Measurements from ENCODE around the gene SLC38A3. TPM values are rescaled to one million over a fixed set of nuclear protein-coding genes. Genes with fewer than 3 reads are reported as not detected.

Gene SLC38A3
- total and polyA plus RNA-seq, 2 of the 8 experiments (the other 6 are each of a cell fraction or from before 2014, with no cell fraction given), result 1.2 to 3.7 TPM

- Histone ChIP-seq H3K9me3 (ENCODE audit: insufficient read depth in 2 of 2, low read depth in 1 of 2, low read length in 1 of 2) (no peaks in the 10 kb centered on the region), H4K8ac (ENCODE audit: extremely low read depth, insufficient read depth, low read length) (no peak overlapping the region), H3K4me3 (ENCODE audit: extremely low read depth in 1 of 4, insufficient read depth in 2 of 4, low read depth in 3 of 4, low read length in 4 of 4) (no peak overlapping the region), H3K27me3 (replicated peaks in 1 of 4; ENCODE audit: control insufficient read depth in 3 of 4, extremely low read depth in 1 of 4, insufficient read depth in 3 of 4, low read length in 3 of 4) (no peaks in the 10 kb centered on the region; a peak in 1 of 7 replicates), H3K23me2 (ENCODE audit: low read depth, low read length) (no peaks in the 10 kb centered on the region), H3K56ac (replicated peaks; ENCODE audit: insufficient read length, low read depth, low read length) (no peak overlapping the region), H2BK20ac (ENCODE audit: low read length) (no peak overlapping the region), H3K9ac (replicated peaks in 1 of 4; ENCODE audit: extremely low read depth in 1 of 4, low read depth in 3 of 4, low read length in 3 of 4) (no peak overlapping the region), H2BK15ac (ENCODE audit: low read length) (no peak overlapping the region), H3K14ac (ENCODE audit: insufficient read length) (no peak overlapping the region), H2BK12ac (ENCODE audit: low read depth, low read length) (0 out of 2 replicates have a peak overlapping the region, but pooled peaks have one; percentile 17), H3K79me2 (ENCODE audit: control insufficient read depth in 1 of 2, insufficient read depth in 2 of 2, low read length in 2 of 2) (no peaks in the 10 kb centered on the region), H4K91ac (replicated peaks; ENCODE audit: insufficient read length, low read length) (no peak overlapping the region), H4K20me1 (replicated peaks in 1 of 2; ENCODE audit: control insufficient read depth in 1 of 2, insufficient read depth in 2 of 2, low read length in 2 of 2) (no peaks in the 10 kb centered on the region), H3K4me1 (replicated peaks in 1 of 4; ENCODE audit: control insufficient read depth in 3 of 4, insufficient read depth in 4 of 4, low read length in 3 of 4) (peaks cover 0 to 3% (median 1%) of the 10 kb centered on the region in 4 experiments; a peak in 5 of 7 replicates), H3K4me2 (ENCODE audit: insufficient read depth in 1 of 2, low read depth in 2 of 2, low read length in 2 of 2) (no peak overlapping the region), H4K5ac (ENCODE audit: insufficient read length, low read depth, low read length) (no peak overlapping the region), H3K23ac (ENCODE audit: insufficient read length) (no peak overlapping the region), H2AK5ac (ENCODE audit: low read depth, low read length) (no peak overlapping the region), H3K4ac (replicated peaks; ENCODE audit: insufficient read length, low read depth, low read length) (no peak overlapping the region), H2BK5ac (ENCODE audit: low read depth, low read length) (no peak overlapping the region), H3K79me1 (ENCODE audit: low read depth, low read length) (no peaks in the 10 kb centered on the region), H3K27ac (ENCODE audit: low read depth, low read length) (no peak overlapping the region), H2BK120ac (replicated peaks; ENCODE audit: low read depth, low read length) (no peak overlapping the region), H3K18ac (ENCODE audit: extremely low read depth, low read length) (no peak overlapping the region), H3K36me3 (ENCODE audit: control insufficient read depth in 2 of 4, insufficient read depth in 4 of 4, low read length in 3 of 4) (no peaks in the 10 kb centered on the region), H2AFZ (ENCODE audit: low read length) (no peak overlapping the region)
- TF ChIP-seq, protein P1, sequence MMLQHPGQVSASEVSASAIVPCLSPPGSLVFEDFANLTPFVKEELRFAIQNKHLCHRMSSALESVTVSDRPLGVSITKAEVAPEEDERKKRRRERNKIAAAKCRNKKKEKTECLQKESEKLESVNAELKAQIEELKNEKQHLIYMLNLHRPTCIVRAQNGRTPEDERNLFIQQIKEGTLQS (IDR thresholded peaks at IDR 0.05; ENCODE audit: insufficient read depth, low read depth, low read length), result no peak
- TF ChIP-seq NRF1 (IDR thresholded peaks at IDR 0.05; ENCODE audit: low read depth, low read length), result no peak
- no peak for TF ChIP-seq HDAC6 (IDR thresholded peaks at IDR 0.05; ENCODE audit: low read depth, low read length)
- CTCF ChIA-PET (ENCODE audit: partially characterized antibody), result interaction anchor here (0.5 to 48.1 kb wide), 9 partner anchors 10 to 324 kb away, joined by 3 to 2149 read pairs (median 14); partner anchors contain the start of genes GNAI2, GNAT1, HYAL3 and LSMEM2
- DNase-seq (ENCODE audit: low read depth in 1 of 2, low spot score in 2 of 2), result no peak
- FAIRE-seq, result no peak
- 73% methylated on average over 10 of the region's 10 CpGs; no CpG with 5 or more reads in 1 of the 2 experiments for WGBS, 2 experiments (ENCODE audit: extremely low coverage in 1 of 2, insufficient coverage in 1 of 2, insufficient read length in 1 of 2, insufficient replicate concordance in 2 of 2, low coverage in 1 of 2, low lambda C conversion rate in 2 of 2, missing lambda C conversion rate in 1 of 2)
- POLR2A ChIA-PET (ENCODE audit: partially characterized antibody), result interaction anchor here (1.3 to 2.5 kb wide), 4 partner anchors 13 to 47 kb away, joined by 3 to 11 read pairs (median 7); partner anchors contain the start of genes GNAI2 and SLC38A3
Measured at GRCh38 chr3:50217681-50218080, 12.6 kb downstream of the SLC38A3 start.

All from H1 (cell line).